DOHH2 (cell line): ENCODE results near the gene POR.

Experiments
- H3F3A ChIP-seq: fragments of 200-600 bp; sonication (generic), shearing (Covaris generic); 2 replicates; pipeline ENCODE4 v1.6.0; 2016; ENCODE audit warnings: antibody characterized with exemption, mild to moderate bottlenecking; ENCODE audit not compliant: control insufficient read depth, insufficient read depth
- H3K27ac ChIP-seq: fragments of 200-600 bp; sonication (generic); 2 replicates; pipeline ENCODE4 v1.5.1; 2014; ENCODE audit warnings: low read depth, mild to moderate bottlenecking, low read length, moderate library complexity
- H3K27me3 ChIP-seq: fragments of 200-600 bp; sonication (generic); 2 replicates; pipeline ENCODE4 v1.6.1; 2014; ENCODE audit warnings: mild to moderate bottlenecking, low read length, mixed read lengths; ENCODE audit not compliant: control insufficient read depth
- H3K36me3 ChIP-seq: fragments of 200-600 bp; sonication (generic); 2 replicates; pipeline ENCODE4 v1.6.1; 2014; ENCODE audit warnings: mild to moderate bottlenecking, low read length, moderate library complexity, mixed read lengths; ENCODE audit not compliant: control insufficient read depth
- H3K4me1 ChIP-seq: fragments of 200-600 bp; sonication (generic); 2 replicates; pipeline ENCODE4 v1.6.1; 2014; ENCODE audit warnings: mild to moderate bottlenecking, low read length, mixed read lengths; ENCODE audit not compliant: control insufficient read depth
- H3K4me2 ChIP-seq: fragments of 200-600 bp; sonication (generic); 2 replicates; pipeline ENCODE4 v1.6.0; 2014; ENCODE audit warnings: mild to moderate bottlenecking, low read length, moderate library complexity
- H3K4me3 ChIP-seq: fragments of 200-600 bp; sonication (generic); 2 replicates; pipeline ENCODE4 v1.5.1; 2014; ENCODE audit warnings: mild to moderate bottlenecking, low read length, mixed read lengths
- H3K79me2 ChIP-seq: fragments of 200-600 bp; sonication (generic); 2 replicates; pipeline ENCODE4 v1.6.1; 2014; ENCODE audit warnings: mild to moderate bottlenecking, low read length, mixed read lengths; ENCODE audit not compliant: control insufficient read depth
- H3K9me2 ChIP-seq: fragments of 200-600 bp; sonication (generic); replicated peaks from 2 replicates; pipeline ENCODE4 v1.6.1; 2014; ENCODE audit warnings: mild to moderate bottlenecking, low read length, mixed read lengths; ENCODE audit not compliant: control insufficient read depth
- H3K9me3 ChIP-seq: fragments of 200-600 bp; sonication (generic); 2 replicates; pipeline ENCODE4 v1.6.1; 2014; ENCODE audit warnings: antibody characterized with exemption, low read length, mixed read lengths; ENCODE audit not compliant: control insufficient read depth, insufficient read depth
- H4K20me1 ChIP-seq: fragments of 200-600 bp; sonication (generic); 2 replicates; pipeline ENCODE4 v1.6.0; 2014; ENCODE audit warnings: low read depth, mild to moderate bottlenecking, antibody characterized with exemption, low read length, moderate library complexity; ENCODE audit not compliant: control insufficient read depth, insufficient read depth
- CTCF ChIP-seq: fragments of 200-600 bp; sonication (generic); IDR thresholded peaks from one replicate; pipeline ENCODE4 v1.5.1; 2014; ENCODE audit warnings: antibody characterized with exemption, mild to moderate bottlenecking, low read depth, low read length; ENCODE audit not compliant: poor library complexity, severe bottlenecking
- EZH2phosphoT487 ChIP-seq: fragments of 200-600 bp; sonication (generic); IDR thresholded peaks from 2 replicates; pipeline ENCODE4 v1.6.1; 2017; ENCODE audit warnings: borderline replicate concordance, mild to moderate bottlenecking, antibody characterized with exemption, low read length, moderate library complexity, mixed read lengths

Gene POR

GRCh38 chr7:75971961-75972763 lies 57.2 kb downstream of the POR start:
- Histone ChIP-seq H4K20me1 (no peaks in the 10 kb centered on the region), H3K9me3 (no peaks in the 10 kb centered on the region), H3K79me2 (no peaks in the 10 kb centered on the region), H3K4me3 (no peak overlapping the region), H3K27me3 (no peaks in the 10 kb centered on the region), H3K9me2 (no peaks in the 10 kb centered on the region), H3K36me3 (no peaks in the 10 kb centered on the region; the same call in 1 of the 2 replicates), H3K27ac (no peak overlapping the region), H3K4me1 (no peaks in the 10 kb centered on the region), H3K4me2 (no peak overlapping the region), H3F3A (no peaks in the 10 kb centered on the region)
- TF ChIP-seq EZH2phosphoT487 (no peak), CTCF (no peak)

- Histone ChIP-seq H3K4me3 (no peak overlapping the region), H3K9me2 (no peaks in the 10 kb centered on the region), H3K27me3 (no peaks in the 10 kb centered on the region), H3K36me3 (no peaks in the 10 kb centered on the region; the same call in 1 of the 2 replicates), H3K4me2 (no peak overlapping the region), H3K27ac (no peak overlapping the region), H4K20me1 (no peaks in the 10 kb centered on the region), H3K9me3 (no peaks in the 10 kb centered on the region), H3K4me1 (no peaks in the 10 kb centered on the region), H3K79me2 (no peaks in the 10 kb centered on the region), H3F3A (no peaks in the 10 kb centered on the region)
- no peak for TF ChIP-seq CTCF
- no peak for TF ChIP-seq EZH2phosphoT487
Measured at GRCh38 chr7:75977743-75978142, 62.8 kb downstream of the POR start.

- H3K27me3 ChIP-seq, result no peaks in the 10 kb centered on the region
- no peak overlapping the region for H3K4me2 ChIP-seq
- TF ChIP-seq CTCF (no peak), EZH2phosphoT487 (no peak)
- H3K4me1 ChIP-seq, result no peaks in the 10 kb centered on the region
- no peaks in the 10 kb centered on the region for H3K9me3 ChIP-seq
- H3F3A ChIP-seq, result no peaks in the 10 kb centered on the region
- peaks cover 6% of the 10 kb centered on the region; the same call in 1 of the 2 replicates for H3K36me3 ChIP-seq
- no peak overlapping the region for H3K4me3 ChIP-seq
- H4K20me1 ChIP-seq, result no peaks in the 10 kb centered on the region
- no peaks in the 10 kb centered on the region for H3K79me2 ChIP-seq
- no peaks in the 10 kb centered on the region for H3K9me2 ChIP-seq
- no peak overlapping the region for H3K27ac ChIP-seq
Measured at GRCh38 chr7:75979759-75980429, 64.9 kb downstream of the POR start.
